NB4 (cell line): Measurements from ENCODE around the gene NPC2.
A peak's percentile ranks its signal among the peaks of the same experiment; 100 is the strongest.

Experiments
- DNase-seq: peaks from one replicate; pipeline ENCODE4 v3.0.0; 2010; ENCODE audit warnings: low read depth
- H3K4me3 ChIP-seq: one replicate; pipeline ENCODE4 v1.5.1; 2011; ENCODE audit warnings: mild to moderate bottlenecking, low read depth, low read length, moderate library complexity
- MYC ChIP-seq: IDR thresholded peaks from 2 replicates; pipeline ENCODE4 v1.6.1; 2011; ENCODE audit warnings: low read depth, low read length
- POLR2A ChIP-seq: IDR thresholded peaks from 2 replicates; pipeline ENCODE4 v1.6.1; 2011; ENCODE audit warnings: mild to moderate bottlenecking; ENCODE audit not compliant: insufficient read length; ENCODE audit errors: extremely low read depth
- TF ChIP-seq, protein P1 (sequence below): IDR thresholded peaks from one replicate; pipeline ENCODE4 v1.5.1; 2012; ENCODE audit warnings: low read depth, low read length
- TF ChIP-seq, protein P2 (sequence below): IDR thresholded peaks from 2 replicates; pipeline ENCODE4 v1.6.1; 2011; ENCODE audit warnings: low read depth, low read length

Gene NPC2

DNA sequence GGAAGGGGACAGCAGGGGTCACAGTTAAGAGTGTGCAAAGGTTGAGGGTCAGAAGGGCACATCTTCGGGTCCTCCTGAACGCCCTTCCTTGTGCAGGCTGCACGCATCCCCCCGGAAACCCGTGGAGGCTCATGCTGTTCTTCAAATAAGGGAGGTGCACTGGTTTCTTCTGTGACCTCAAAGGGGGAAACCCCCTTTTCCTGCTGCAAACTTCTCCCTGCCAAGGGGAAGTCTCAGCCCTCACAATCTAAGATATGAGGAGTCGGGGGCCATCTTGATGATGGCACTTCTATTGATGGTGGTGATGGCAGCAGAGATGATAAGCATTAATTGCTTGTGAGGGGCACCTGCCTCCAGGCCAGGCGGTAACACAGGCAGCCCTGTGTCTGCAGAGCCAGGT lies 40.5 kb upstream of the NPC2 start:
- TF ChIP-seq MYC = no peak
- TF ChIP-seq, protein P1, sequence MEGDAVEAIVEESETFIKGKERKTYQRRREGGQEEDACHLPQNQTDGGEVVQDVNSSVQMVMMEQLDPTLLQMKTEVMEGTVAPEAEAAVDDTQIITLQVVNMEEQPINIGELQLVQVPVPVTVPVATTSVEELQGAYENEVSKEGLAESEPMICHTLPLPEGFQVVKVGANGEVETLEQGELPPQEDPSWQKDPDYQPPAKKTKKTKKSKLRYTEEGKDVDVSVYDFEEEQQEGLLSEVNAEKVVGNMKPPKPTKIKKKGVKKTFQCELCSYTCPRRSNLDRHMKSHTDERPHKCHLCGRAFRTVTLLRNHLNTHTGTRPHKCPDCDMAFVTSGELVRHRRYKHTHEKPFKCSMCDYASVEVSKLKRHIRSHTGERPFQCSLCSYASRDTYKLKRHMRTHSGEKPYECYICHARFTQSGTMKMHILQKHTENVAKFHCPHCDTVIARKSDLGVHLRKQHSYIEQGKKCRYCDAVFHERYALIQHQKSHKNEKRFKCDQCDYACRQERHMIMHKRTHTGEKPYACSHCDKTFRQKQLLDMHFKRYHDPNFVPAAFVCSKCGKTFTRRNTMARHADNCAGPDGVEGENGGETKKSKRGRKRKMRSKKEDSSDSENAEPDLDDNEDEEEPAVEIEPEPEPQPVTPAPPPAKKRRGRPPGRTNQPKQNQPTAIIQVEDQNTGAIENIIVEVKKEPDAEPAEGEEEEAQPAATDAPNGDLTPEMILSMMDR = no peak
- TF ChIP-seq POLR2A = no peak
- TF ChIP-seq, protein P2, sequence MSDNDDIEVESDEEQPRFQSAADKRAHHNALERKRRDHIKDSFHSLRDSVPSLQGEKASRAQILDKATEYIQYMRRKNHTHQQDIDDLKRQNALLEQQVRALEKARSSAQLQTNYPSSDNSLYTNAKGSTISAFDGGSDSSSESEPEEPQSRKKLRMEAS = no peak
- no peak overlapping the region for H3K4me3 ChIP-seq
- no peak for DNase-seq

- no peak overlapping the region for H3K4me3 ChIP-seq
- no peak for DNase-seq
- no peak for TF ChIP-seq POLR2A
- TF ChIP-seq, protein P1 = no peak
- TF ChIP-seq MYC = no peak
- TF ChIP-seq, protein P2 = no peak
These were observed 39.1 kb upstream of the NPC2 start for GRCh38 chr14:74532246-74532645.

DNA sequence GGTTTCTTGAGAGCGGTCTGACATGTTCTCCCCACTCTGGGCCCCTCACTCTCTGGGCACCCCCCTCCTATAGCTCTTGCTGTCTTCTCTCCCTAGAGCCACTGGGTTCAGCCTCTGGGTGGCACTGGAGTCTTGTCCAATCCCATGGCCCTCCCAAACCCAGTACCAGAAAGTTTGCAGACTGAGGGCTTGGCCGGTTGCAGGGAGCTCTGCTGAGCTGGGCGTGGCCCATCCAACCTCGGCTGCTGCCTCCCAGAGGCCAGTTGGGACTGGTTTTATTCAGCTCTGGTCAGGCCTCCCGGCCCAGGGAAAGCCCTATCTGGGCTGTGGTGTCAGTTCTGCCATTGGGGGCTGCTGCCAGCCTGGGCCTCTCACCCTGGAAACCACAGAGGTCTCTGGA lies 38.4 kb upstream of the NPC2 start:
- DNase-seq = peak; percentile 35
- TF ChIP-seq, protein P2 = no peak

GRCh38 chr14:74531006-74531405 lies 37.9 kb upstream of the NPC2 start:
- no peak overlapping the region for H3K4me3 ChIP-seq
- TF ChIP-seq MYC (no peak), POLR2A (no peak)
- TF ChIP-seq, protein P1 = no peak
- TF ChIP-seq, protein P2 = no peak
- DNase-seq = no peak

More for the DNA sequence above, 38.4 kb upstream of the NPC2 start:
- H3K4me3 ChIP-seq = no peak overlapping the region

- no peak overlapping the region for H3K4me3 ChIP-seq
- no peak for DNase-seq
- TF ChIP-seq, protein P1 = no peak
- TF ChIP-seq, protein P2 = no peak
- TF ChIP-seq MYC (no peak), POLR2A (no peak)
These were observed 35.8 kb upstream of the NPC2 start for GRCh38 chr14:74528886-74529285.

GRCh38 chr14:74528406-74528805 lies 35.3 kb upstream of the NPC2 start:
- TF ChIP-seq MYC = no peak
- TF ChIP-seq POLR2A = no peak
- TF ChIP-seq, protein P2 = no peak
- TF ChIP-seq, protein P1 = no peak
- DNase-seq = no peak
- H3K4me3 ChIP-seq = no peak overlapping the region
